ENCODE data around the gene TYW1B.
A peak's percentile ranks its signal among the peaks of the same experiment; 100 is the strongest.
"Not testable (repeated sequence)": the region's sequence is repeated elsewhere in the genome, so short reads cannot be mapped to it uniquely, and the experiment has no call there.

The TYW1B gene, protein sequence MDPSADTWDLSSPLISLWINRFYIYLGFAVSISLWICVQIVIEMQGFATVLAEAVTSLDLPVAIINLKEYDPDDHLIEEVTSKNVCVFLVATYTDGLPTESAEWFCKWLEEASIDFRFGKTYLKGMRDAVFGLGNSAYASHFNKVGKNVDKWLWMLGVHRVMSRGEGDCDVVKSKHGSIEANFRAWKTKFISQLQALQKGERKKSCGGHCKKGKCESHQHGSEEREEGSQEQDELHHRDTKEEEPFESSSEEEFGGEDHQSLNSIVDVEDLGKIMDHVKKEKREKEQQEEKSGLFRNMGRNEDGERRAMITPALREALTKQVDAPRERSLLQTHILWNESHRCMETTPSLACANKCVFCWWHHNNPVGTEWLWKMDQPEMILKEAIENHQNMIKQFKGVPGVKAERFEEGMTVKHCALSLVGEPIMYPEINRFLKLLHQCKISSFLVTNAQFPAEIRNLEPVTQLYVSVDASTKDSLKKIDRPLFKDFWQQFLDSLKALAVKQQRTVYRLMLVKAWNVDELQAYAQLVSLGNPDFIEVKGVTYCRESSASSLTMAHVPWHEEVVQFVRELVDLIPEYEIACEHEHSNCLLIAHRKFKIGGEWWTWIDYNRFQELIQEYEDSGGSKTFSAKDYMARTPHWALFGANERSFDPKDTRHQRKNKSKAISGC

DNA sequence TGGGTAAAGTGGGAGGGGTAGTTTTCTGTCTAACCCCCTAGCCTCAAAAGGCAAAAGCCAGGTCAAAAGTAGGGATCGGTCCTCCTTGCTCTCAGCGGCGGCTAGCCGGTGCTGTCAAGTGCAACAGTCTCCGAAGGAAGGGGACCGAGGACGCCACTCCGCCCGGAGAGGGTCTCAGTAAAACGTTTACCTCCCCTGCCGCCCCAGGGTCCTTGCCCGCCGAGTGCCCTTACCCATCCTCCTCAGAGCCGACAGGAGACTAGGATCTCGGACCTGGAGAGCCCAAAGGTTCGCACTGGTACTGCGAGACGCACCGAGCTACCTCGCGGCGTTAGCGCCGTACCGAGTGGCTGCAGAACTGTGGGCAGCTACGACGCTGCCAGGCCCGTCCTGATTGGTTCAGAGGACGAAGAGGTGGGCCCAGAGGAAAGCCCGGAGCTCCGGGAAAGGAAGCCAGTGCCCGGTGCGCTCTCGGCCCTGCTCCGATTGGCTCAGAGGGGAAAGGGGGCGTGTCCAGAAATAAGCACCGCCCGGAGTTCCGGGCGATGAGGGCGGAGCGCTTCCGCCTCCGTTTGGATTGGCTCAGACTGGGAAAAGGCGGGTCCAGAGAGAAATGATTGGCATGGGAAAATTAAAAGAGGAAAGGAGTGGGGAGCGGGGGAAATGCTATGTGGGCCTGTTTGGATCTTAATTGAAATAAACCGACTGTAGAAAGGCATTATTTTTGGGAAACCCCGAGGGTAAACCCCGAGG, at the start of gene TYW1B:
TSS of gene TYW1B (minus strand) at position 362 of the 753 bp plus-strand sequence. CDS start at position 237, 125 bp downstream.
- peak; percentile 96 for DNase-seq

DNA sequence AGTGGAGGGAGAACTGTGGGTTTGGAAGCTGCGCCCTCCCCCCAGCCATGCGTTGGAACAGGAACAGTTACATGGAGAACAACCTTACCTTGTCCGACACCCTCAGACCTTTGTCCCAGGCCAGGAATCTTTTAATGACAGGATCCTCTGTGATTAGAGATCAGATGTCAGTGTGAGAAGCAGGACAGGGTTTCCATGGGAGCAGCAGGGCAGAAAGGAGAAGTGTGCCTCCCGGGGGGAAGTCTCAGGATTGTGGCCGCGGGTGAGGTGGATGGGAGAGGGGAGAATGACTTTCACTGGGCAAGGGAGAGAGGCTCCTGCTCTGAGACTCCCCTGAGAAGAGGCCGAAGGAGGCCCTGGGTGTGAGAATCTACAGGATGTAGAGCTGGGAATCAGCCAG, 39.6 kb upstream of the TYW1B start:
- DNase-seq: not testable (repeated sequence)

DNA sequence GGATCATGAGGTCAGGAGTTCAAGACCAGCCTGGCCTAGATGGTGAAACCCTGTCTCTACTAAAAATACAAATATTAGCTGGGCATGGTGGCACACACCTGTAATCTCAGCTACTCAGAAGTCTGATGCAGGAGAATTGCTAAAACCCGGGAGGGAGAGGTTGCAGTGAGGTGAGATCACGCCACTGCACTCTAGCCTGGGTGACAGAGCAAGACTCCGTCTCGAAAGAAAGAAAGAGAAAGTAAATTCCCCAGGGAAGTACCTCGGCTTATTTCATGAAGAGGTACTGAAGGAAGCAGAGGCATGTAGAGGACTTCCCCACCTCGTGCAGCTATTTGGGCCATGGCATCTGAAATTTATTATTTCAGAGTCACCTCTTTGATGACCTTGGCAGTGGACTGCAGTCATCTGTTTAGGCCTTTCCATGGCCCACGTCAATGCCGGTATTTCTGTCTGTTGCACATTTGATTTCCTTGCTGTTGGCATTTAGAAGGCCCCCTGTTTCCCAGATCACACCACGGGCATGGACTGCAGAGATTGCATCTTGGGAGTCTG, 30.9 kb upstream of the TYW1B start:
- not testable (repeated sequence) for DNase-seq

DNA sequence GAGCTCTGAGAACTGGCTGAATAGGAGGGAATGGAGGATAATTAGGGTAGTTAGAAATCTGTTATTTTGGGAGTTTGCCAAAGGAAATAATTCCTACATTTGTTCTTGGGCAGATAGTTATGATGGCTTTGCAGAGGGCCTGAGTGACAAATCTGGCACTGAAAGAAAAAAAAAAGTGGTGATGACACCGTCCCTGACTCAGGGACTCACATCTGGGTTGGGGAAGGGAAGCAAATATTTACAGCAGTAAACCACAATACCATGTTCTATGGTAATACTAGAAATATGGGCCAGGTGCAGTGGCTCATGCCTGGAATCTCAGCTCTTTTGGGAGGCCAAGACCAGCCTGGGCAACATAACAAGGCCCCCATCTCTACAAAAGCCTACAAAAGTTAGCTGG, 29.9 kb upstream of the TYW1B start:
- DNase-seq: peak; percentile 17

DNA sequence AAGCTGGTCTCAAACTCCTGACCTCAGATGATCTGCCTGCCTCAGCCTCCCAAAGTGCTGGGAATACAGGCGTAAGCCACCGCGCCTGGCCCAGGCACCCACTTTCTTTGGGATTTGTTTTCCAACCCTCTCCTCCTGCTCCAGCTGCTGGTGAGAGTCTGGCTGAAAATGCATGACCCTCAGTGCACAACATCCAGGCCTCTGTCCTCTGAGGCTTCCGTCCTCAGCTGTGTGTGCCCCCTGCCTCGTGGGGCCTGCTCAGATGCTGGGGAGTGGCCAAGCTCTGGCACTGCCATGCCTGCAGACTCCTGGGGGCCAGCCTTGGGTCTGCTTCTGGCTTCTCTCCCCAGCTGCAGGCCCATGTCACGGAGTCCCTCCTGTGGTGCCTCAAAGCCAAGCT, 27.3 kb upstream of the TYW1B start:
- DNase-seq: not testable (repeated sequence)

DNA sequence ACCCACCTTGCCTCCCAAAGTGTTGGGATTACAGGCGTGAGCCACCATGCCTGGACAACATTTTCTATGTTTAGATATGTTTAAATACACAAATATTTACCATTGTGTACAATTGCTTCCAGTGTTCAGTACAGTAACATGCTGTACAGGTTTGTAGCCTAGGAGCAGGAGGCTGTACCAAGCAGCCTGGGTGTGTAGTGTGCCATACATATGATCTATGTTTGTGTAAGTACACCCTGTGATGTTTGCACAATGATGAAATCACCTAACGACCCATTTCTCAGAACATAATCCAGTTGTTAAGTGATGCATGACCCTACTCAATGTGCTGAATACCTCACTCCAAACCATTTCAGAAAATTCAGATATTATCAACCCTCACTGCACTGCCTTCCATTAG, 24.9 kb upstream of the TYW1B start:
- DNase-seq: not testable (repeated sequence)

DNA sequence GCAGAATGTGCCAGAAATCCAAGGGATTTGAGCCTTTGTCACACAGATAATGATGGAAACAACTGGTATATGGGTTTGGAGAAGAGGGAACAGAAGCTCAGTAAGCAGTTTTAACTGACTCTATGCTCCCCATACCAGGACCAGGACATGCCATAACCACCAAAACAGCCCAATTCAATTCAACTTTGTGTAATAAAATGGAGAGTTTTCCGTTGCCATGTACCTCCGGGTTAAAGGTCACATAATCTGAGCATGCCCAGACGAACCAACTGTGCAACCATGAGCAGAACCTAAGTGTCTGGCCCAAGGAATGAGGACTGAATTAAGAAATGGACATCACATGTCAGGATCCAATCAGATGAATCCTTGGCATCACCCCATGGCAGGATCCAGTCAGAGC, 22.7 kb upstream of the TYW1B start:
- DNase-seq: not testable (repeated sequence)

DNA sequence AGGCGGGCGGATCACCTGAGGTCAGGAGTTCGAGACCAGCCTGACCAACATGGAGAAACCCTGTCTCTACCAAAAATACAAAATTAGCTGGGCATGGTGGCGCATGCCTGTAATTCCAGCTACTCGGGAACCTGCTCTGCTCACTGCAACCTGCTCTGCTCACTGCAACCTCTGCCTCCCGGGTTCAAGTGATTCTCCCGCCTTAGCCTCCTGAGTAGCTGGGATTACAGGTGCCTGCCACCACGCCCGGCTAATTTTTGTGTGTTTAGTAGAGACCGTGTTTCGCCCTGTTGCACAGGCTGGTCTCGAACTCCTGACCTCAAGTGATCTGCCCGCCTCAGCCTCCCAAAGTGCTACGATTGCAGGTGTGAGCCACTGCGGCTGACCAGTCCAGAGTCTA, 16.1 kb upstream of the TYW1B start:
- not testable (repeated sequence) for DNase-seq

DNA sequence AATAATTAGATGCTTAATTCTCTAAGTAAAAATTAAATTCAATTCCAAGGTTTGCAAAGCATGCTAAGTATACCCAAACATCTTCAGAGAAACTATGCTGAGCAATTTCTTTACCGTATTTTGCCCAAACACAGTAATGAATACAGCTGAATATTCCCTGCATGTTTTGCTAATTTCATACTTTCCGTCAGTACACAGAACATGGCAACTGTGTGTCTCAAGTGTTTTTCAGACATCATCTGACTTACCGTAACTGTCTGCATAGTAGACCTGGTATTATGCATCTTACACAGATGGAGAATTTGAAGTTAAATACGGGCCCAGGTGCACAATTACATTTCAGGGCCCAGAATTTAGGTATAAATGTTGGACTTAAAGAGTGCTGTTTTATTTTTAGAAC, 15.2 kb upstream of the TYW1B start:
- DNase-seq: not testable (repeated sequence)

DNA sequence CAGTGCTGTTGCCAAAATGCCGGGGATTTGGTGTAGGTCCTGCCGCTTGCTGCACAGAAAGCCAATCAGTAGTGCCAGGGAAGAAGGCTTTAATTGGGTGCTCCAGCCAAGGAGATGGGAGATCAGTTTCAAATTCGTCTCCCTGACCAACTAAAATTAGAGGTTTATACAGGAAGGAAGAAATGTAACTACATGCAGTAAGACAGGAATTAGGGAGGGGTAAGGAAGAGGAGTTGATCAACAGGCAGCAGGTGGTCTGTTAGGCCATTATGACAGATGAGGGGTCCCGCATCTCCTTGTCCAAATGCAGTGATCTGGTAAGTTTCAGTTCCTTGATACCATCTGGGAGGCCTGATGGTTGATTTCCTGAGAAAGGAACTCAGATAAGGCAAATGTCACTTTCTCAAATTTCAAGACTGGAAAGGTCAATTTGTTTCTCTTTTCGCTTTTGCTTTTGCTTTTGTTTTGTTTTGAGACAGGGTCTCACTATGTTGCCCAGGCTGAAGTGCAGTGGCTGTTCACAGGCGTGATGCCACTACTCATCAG, 13.0 kb upstream of the TYW1B start:
- not testable (repeated sequence) for DNase-seq

DNA sequence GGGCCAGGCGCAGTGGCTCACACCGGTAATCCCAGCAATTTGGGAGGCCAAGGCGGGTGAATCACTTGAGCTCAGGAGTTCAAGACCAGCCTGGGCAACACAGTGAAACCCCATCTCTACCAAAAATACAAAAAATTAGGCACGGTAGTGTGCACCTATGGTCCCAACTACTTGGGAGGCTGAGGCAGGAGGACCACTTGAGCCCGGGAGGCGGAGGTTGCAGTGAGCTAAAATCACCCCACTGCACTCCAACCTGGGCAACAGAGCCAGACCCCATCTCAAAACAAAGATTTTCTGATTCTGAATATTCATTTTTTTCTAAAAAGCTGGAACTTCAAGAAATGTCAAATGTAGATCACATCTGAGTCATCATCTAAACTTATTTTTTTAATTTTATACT, 10.3 kb upstream of the TYW1B start:
- not testable (repeated sequence) for DNase-seq

DNA sequence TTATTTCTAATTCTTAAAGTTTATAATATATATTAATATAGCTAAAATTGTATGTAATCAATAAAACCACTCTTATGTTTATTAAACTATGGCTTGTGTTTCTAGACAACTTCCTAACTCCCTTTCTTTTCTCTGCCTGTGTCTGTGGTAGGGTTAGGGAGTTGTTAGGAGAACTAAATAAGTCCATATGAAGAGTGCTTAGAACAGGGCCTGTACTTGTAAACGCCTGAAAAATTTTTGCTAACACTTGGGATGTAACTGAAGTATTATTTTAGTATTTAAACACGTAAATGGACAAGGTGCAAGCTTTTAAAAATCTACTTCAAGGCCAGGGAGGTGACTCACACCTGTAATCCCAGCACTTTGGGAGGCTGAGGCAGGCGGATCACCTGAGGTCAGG, 9.3 kb upstream of the TYW1B start:
- not testable (repeated sequence) for DNase-seq

DNA sequence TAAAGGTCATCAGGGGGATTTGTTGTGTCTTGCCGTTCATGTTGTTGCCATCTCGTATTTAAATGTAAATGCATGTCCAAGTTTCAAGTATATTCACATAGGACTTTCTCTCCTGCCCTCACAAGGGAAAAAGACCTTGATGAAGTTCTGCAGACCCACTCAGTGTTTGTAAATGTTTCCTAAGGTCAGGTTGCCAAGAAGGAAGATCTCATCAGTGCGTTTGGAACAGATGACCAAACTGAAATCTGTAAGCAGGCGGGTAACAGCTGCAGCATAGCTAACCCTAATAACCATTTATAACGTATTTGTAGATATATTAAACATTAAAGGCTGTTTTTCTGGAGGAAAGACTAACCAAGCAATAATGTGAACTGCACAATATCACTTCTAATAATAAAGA, 2.6 kb upstream of the TYW1B start:
- peak; percentile 3 for DNase-seq

DNA sequence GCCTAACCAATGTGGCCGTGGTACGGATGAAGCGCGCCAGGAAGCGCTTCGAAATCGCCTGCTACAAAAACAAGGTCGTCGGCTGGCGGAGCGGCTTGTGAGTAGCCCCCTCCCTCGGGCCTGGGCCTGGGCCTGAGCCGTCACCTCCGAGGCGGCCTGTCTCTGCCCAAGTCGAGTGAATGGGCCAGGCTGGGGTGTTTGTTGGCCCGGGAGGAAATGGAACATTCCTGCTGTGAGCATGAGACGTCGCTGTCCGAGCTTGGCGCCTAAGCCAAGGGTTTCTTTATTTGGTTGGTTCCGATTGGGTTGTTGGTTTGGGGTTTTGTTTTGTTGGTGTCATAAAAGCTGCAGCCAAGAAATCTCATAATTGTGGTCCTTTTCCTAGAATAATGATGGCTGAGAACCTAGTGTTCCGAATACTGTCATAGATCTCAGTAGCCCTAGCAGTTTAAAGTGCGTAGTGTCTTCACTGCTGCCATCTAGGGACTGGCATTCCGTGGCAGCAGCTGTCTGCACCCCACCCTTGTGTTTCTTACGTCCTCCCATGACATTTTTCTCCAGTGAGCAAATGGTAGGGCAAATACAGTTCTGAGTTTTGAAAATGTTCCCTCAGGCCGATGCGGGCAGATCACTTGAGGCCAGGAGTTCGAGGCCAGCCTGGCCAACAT, 1.8 kb upstream of the TYW1B start:
- DNase-seq: peak; percentile 80

DNA sequence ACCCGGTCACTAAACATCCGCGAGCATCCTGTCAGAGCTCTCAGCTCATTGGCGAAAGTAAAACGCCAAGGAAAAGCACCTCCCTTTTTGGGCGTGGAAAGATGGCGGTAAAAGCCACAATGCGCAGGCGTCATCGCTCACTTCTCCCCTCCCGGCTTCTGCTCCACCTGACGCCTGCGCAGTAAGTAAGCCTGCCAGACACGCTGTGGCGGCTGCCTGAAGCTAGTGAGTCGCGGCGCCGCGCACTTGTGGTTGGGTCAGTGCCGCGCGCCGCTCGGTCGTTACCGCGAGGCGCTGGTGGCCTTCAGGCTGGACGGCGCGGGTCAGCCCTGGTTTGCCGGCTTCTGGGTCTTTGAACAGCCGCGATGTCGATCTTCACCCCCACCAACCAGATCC, 1.3 kb upstream of the TYW1B start:
- DNase-seq: peak; percentile 98

DNA sequence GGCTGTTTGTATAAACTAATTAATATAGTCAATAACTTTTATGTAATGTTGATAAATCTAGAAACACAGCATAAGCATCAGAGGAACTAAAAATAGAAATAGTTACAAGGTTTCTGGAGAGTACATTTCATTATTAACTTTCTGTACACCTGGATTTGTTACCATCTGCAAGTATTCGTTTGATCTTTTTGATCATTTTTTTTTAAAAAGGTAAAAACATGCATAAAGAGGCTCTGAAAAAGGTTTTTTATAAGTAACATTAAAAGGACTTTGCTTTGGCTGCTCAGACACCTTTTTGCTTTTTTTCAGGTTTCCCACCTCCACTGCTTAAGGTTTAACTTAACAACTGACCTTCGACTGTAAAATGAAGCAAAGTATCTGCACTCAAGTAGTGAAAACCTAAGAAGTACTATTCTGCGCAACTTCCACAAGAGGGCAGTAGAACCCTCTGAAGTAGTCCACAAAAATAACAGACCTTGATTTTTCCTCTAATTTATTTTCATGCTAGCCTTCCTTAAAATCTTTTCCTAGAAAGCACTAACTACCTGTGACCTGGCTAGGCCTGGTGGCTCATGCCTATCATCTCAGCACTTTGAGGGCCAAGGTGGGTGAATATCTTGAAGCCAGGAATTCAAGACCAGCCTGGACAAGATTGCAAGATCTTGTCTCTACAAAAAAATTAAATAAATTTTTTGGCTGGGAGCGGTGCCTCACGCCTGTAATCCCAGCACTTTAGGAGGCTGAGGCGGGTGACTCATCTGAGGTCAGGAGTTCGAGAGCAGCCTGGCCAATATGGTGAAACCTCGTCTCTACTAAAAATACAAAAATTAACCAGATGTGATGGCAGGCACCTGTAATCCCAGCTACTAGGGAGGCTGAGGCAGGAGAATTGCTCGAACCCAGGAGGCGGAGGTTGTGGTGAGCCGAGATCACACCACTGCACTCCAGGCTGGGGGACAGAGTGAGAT, 4.0 kb downstream of the TYW1B start:
- peak; percentile 51 for DNase-seq

DNA sequence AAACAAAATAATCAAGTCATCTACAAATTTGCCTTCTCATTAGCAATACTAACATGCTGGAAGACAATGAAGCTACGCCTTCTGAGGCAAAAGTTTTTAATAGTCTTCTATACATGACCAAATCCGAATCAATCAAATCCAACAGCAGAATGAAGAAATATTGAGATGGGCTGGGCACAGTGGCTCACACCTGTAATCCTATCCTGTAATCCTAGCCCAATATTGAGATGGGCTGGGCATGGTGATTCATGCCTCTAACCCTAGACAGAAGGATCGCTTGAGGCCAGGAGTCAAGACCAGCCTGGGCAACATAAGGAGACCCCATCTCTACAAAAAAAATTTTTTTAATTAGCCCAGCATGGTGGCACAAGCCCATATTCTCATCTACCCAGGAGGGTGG, 5.5 kb downstream of the TYW1B start:
- DNase-seq: not testable (repeated sequence)

DNA sequence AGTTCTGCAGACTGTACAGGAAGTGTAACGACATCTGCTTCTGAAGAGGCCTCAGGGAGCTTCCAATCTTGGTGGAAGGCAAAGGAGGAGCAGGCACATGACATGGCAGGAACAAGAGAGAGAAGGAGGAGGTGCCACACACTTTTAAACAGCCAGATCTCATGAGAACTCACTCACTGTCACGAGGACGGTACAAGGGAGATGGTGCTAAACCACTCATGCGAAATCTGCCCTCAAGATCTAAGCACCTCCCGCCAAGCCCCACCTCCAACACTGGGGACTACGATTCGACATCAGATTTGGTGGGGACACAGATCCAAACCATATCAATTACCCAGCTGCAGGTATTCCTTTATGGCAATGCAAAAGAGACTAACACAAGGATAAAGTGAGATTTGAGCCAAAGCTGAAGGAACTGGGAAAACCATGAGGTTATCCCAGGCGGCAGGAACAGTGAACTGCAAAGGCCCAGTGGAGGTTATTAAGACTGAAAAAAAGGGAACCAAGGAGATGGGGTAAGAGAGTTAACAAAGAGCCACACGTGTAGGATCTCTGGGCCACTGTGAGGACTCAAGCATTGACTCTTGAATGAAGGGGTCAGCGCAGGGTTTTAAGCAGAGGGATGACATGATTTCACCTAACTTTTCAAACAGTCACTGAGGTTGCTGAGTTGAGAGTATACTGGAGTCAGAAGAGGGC, 9.2 kb downstream of the TYW1B start:
- not testable (repeated sequence) for DNase-seq

DNA sequence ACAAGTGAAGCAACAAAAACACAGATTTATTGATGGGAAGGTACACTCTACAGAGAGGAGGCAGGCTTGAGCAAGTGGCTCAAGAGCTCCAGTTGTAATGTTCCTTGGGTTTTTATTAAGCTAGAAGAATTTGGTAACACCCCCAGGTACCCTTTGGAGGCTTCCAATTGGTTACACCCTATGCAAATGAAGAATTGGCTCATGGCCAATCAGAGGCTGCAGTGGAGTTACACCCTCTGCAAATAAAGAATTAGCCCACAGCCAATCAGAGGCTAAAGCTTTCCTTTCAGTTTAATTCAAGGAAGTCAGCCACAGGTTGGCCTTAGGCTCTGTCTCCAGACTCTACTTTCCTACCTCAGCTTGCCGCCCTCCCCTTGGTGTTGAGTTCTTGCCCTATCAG, 10.3 kb downstream of the TYW1B start:
- DNase-seq: not testable (repeated sequence)
